MM.1S (cell line): ENCODE data around the gene ITGB2.

Experiments used
- EZH2 ChIP-seq: fragments of 300-600 bp; sonication (generic); optimal IDR thresholded peaks from 2 replicates; pipeline ENCODE3; 2017; ENCODE audit warnings: low read depth, mild to moderate bottlenecking, antibody characterized with exemption, low read length, mixed read lengths
- TF ChIP-seq, protein P1 (sequence below): fragments of 300-600 bp; sonication (generic); IDR thresholded peaks from 2 replicates; pipeline ENCODE4 v1.5.1; 2016; ENCODE audit warnings: antibody characterized with exemption, low read length, mixed read lengths

DNA sequence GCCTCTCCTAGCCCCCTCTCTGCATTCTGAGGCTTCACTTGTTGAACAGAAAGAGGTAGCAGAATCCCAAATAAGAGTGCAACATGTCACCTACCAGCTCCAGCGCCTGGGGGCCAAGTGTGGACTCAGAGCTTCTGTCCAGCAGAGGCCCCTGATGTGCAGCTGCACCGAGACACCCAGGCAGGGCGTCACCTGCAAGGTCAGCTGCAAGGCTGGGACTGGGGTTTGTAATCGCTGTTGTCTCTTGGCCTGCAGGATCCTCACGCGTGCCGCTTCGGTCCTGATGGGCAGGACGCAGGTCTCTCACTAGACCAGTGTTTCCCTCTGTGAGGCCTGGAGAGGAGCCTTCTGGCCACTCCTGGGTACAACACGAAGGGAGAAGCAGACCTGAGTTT, 14.8 kb upstream of the ITGB2 start:
- TF ChIP-seq, protein P1, sequence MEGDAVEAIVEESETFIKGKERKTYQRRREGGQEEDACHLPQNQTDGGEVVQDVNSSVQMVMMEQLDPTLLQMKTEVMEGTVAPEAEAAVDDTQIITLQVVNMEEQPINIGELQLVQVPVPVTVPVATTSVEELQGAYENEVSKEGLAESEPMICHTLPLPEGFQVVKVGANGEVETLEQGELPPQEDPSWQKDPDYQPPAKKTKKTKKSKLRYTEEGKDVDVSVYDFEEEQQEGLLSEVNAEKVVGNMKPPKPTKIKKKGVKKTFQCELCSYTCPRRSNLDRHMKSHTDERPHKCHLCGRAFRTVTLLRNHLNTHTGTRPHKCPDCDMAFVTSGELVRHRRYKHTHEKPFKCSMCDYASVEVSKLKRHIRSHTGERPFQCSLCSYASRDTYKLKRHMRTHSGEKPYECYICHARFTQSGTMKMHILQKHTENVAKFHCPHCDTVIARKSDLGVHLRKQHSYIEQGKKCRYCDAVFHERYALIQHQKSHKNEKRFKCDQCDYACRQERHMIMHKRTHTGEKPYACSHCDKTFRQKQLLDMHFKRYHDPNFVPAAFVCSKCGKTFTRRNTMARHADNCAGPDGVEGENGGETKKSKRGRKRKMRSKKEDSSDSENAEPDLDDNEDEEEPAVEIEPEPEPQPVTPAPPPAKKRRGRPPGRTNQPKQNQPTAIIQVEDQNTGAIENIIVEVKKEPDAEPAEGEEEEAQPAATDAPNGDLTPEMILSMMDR: no peak
- no peak for TF ChIP-seq EZH2
